Measurements from ENCODE around the gene COL15A1.

DNA sequence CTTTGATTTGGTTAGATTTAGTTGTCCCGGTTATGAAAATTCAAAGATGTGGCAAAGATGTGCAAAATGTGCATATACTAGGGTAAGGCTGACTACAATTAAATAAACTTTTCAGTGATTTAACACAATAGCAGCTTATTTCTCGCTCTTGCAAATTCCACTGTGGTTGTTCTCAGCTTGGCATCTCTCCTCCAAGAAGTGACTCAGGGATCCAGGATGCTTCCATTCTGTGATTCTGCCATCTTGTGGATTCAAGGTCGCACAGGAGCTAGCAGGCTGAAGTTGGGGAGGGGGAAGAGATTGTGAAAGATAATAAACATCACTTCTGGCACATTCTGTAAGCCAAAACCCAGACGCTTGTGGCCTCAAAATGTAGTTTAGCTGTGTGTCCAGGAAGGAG is 101.1 kb downstream of the COL15A1 start:
- TF ChIP-seq, protein P1, sequence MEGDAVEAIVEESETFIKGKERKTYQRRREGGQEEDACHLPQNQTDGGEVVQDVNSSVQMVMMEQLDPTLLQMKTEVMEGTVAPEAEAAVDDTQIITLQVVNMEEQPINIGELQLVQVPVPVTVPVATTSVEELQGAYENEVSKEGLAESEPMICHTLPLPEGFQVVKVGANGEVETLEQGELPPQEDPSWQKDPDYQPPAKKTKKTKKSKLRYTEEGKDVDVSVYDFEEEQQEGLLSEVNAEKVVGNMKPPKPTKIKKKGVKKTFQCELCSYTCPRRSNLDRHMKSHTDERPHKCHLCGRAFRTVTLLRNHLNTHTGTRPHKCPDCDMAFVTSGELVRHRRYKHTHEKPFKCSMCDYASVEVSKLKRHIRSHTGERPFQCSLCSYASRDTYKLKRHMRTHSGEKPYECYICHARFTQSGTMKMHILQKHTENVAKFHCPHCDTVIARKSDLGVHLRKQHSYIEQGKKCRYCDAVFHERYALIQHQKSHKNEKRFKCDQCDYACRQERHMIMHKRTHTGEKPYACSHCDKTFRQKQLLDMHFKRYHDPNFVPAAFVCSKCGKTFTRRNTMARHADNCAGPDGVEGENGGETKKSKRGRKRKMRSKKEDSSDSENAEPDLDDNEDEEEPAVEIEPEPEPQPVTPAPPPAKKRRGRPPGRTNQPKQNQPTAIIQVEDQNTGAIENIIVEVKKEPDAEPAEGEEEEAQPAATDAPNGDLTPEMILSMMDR (IDR thresholded peaks at IDR 0.05; ENCODE audit: insufficient read depth, low read length) = no peak
- TF ChIP-seq, protein P2, sequence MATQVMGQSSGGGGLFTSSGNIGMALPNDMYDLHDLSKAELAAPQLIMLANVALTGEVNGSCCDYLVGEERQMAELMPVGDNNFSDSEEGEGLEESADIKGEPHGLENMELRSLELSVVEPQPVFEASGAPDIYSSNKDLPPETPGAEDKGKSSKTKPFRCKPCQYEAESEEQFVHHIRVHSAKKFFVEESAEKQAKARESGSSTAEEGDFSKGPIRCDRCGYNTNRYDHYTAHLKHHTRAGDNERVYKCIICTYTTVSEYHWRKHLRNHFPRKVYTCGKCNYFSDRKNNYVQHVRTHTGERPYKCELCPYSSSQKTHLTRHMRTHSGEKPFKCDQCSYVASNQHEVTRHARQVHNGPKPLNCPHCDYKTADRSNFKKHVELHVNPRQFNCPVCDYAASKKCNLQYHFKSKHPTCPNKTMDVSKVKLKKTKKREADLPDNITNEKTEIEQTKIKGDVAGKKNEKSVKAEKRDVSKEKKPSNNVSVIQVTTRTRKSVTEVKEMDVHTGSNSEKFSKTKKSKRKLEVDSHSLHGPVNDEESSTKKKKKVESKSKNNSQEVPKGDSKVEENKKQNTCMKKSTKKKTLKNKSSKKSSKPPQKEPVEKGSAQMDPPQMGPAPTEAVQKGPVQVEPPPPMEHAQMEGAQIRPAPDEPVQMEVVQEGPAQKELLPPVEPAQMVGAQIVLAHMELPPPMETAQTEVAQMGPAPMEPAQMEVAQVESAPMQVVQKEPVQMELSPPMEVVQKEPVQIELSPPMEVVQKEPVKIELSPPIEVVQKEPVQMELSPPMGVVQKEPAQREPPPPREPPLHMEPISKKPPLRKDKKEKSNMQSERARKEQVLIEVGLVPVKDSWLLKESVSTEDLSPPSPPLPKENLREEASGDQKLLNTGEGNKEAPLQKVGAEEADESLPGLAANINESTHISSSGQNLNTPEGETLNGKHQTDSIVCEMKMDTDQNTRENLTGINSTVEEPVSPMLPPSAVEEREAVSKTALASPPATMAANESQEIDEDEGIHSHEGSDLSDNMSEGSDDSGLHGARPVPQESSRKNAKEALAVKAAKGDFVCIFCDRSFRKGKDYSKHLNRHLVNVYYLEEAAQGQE (IDR thresholded peaks at IDR 0.05; ENCODE audit: insufficient replicate concordance, low read depth) = no peak
- TF ChIP-seq GABPA (IDR thresholded peaks at IDR 0.05; ENCODE audit: low read depth) = no peak
